Effector memory CD8-positive, alpha-beta T cell (primary cell): Measurements from ENCODE around the gene RARRES2.

Experiments
- ATAC-seq: fragments of 150-1000 bp; cut with Tn5 transposase; replicated peaks from 2 replicates; pipeline ENCODE4 v1.10.0; 2021; ENCODE audit warnings: mild to moderate bottlenecking, moderate library complexity
- DNase-seq, 3 experiments: peaks; one replicate each; pipeline ENCODE4 v3.0.0; 2021
- H3K27ac Mint-ChIP-seq, 2 donors: one replicate each; pipeline ENCODE4 v1.8.0; 2022; ENCODE audit warnings: mild to moderate bottlenecking in 2 of 2, mixed read lengths in 2 of 2, moderate library complexity in 2 of 2
- H3K27me3 Mint-ChIP-seq, 2 donors: one replicate each; pipeline ENCODE4 v1.8.0; 2022; ENCODE audit warnings: mixed read lengths in 2 of 2
- H3K36me3 Mint-ChIP-seq: one replicate; pipeline ENCODE4 v1.8.0; 2022; ENCODE audit warnings: mild to moderate bottlenecking, moderate library complexity, mixed read lengths; ENCODE audit not compliant: insufficient read depth
- H3K4me1 Mint-ChIP-seq, 2 donors: one replicate each; pipeline ENCODE4 v1.8.0; 2022; ENCODE audit warnings: low read depth in 2 of 2, mixed read lengths in 2 of 2
- H3K4me3 Mint-ChIP-seq, 2 donors: one replicate each; pipeline ENCODE4 v1.8.0; 2022; ENCODE audit warnings: mild to moderate bottlenecking in 2 of 2, mixed read lengths in 2 of 2, moderate library complexity in 2 of 2
- H3K9me3 Mint-ChIP-seq, 2 donors: one replicate each; pipeline ENCODE4 v1.8.0; 2022; ENCODE audit warnings: mixed read lengths in 2 of 2

Gene RARRES2

GRCh38 chr7:150372271-150373048, 31.0 kb upstream of the RARRES2 start:
- H3K9me3 Mint-ChIP-seq = no peaks in the 10 kb centered on the region
- DNase-seq (no peak), ATAC-seq (no peak)
- peaks cover 29 to 31% of the 10 kb centered on the region in 2 donors for H3K4me1 Mint-ChIP-seq
- H3K36me3 Mint-ChIP-seq = peaks cover 16% of the 10 kb centered on the region
- H3K4me3 Mint-ChIP-seq = no peak overlapping the region
- no peak overlapping the region for H3K27ac Mint-ChIP-seq
- H3K27me3 Mint-ChIP-seq = no peaks in the 10 kb centered on the region

- Mint-ChIP-seq H3K27ac (no peak overlapping the region), H3K27me3 (no peaks in the 10 kb centered on the region), H3K9me3 (no peaks in the 10 kb centered on the region), H3K4me1 (peaks cover 28 to 33% of the 10 kb centered on the region in 2 donors), H3K36me3 (peaks cover 21% of the 10 kb centered on the region), H3K4me3 (no peak overlapping the region)
- ATAC-seq (no peak), DNase-seq (no peak)
Observed at GRCh38 chr7:150371996-150372270, 30.5 kb upstream of the RARRES2 start.

GRCh38 chr7:150371131-150371995, 29.9 kb upstream of the RARRES2 start:
- Mint-ChIP-seq H3K9me3 (no peaks in the 10 kb centered on the region), H3K4me1 (peaks cover 28 to 33% of the 10 kb centered on the region in 2 donors), H3K4me3 (no peak overlapping the region), H3K27ac (no peak overlapping the region), H3K36me3 (peaks cover 21% of the 10 kb centered on the region), H3K27me3 (no peaks in the 10 kb centered on the region)
- ATAC-seq (no peak), DNase-seq (no peak)

- Mint-ChIP-seq H3K4me3 (peak overlapping the region in 1 of 2 donors; percentile 19), H3K27ac (no peak overlapping the region)
Observed at GRCh38 chr7:150370612-150371071, 29.2 kb upstream of the RARRES2 start.

GRCh38 chr7:150369748-150370501, 28.5 kb upstream of the RARRES2 start:
- ATAC-seq = no peak
- peak overlapping the region; percentile 89 to 92 for H3K27ac Mint-ChIP-seq
- H3K27me3 Mint-ChIP-seq = no peaks in the 10 kb centered on the region
- H3K4me3 Mint-ChIP-seq = peak overlapping the region; percentile 91
- H3K9me3 Mint-ChIP-seq = no peaks in the 10 kb centered on the region
- peaks cover 21% of the 10 kb centered on the region for H3K36me3 Mint-ChIP-seq
- DNase-seq = no peak
- H3K4me1 Mint-ChIP-seq = peaks cover 28% of the 10 kb centered on the region in 2 donors

More at GRCh38 chr7:150370612-150371071, 29.2 kb upstream of the RARRES2 start:
- Mint-ChIP-seq H3K27me3 (no peaks in the 10 kb centered on the region), H3K4me1 (peaks cover 28% of the 10 kb centered on the region in 2 donors), H3K9me3 (no peaks in the 10 kb centered on the region), H3K36me3 (peaks cover 21% of the 10 kb centered on the region)
- ATAC-seq (no peak), DNase-seq (no peak)

GRCh38 chr7:150368884-150369747, 27.7 kb upstream of the RARRES2 start:
- no peaks in the 10 kb centered on the region for H3K9me3 Mint-ChIP-seq
- peak overlapping the region; percentile 91 for H3K4me3 Mint-ChIP-seq
- H3K27me3 Mint-ChIP-seq = no peaks in the 10 kb centered on the region
- peaks cover 27 to 28% of the 10 kb centered on the region in 2 donors for H3K4me1 Mint-ChIP-seq
- peak; percentile 51 for ATAC-seq
- peak overlapping the region; percentile 89 to 92 for H3K27ac Mint-ChIP-seq
- peaks cover 21% of the 10 kb centered on the region for H3K36me3 Mint-ChIP-seq
- peak in 2 of 3 experiments; percentile 33 to 34 for DNase-seq

- Mint-ChIP-seq H3K9me3 (no peaks in the 10 kb centered on the region), H3K4me3 (peak within 1 kb of the TSS; percentile 91), H3K27ac (peak within 1 kb of the TSS; percentile 92), H3K36me3 (peaks cover 18% of the 10 kb centered on the region), H3K27me3 (no peaks in the 10 kb centered on the region), H3K4me1 (peaks cover 23 to 25% of the 10 kb centered on the region in 2 donors)
- ATAC-seq = peak; percentile 50
- peak; percentile 60 to 77 (median 76) for DNase-seq
Observed at GRCh38 chr7:150368096-150368883, 26.9 kb upstream of the RARRES2 start, which contains the start of gene REPIN1. REPIN1 (plus strand) TSS chr7:150368822; CDS start chr7:150369712, 890 bp downstream.

- peak overlapping the region; percentile 86 to 92 for H3K27ac Mint-ChIP-seq
- H3K4me3 Mint-ChIP-seq = peak overlapping the region; percentile 91
- no peak for DNase-seq
- peak; percentile 83 for ATAC-seq
- H3K9me3 Mint-ChIP-seq = no peaks in the 10 kb centered on the region
- peaks cover 18% of the 10 kb centered on the region for H3K36me3 Mint-ChIP-seq
- no peaks in the 10 kb centered on the region for H3K27me3 Mint-ChIP-seq
- peaks cover 23 to 25% of the 10 kb centered on the region in 2 donors for H3K4me1 Mint-ChIP-seq
Observed at GRCh38 chr7:150367677-150368095, 26.3 kb upstream of the RARRES2 start.

- Mint-ChIP-seq H3K36me3 (peaks cover 18% of the 10 kb centered on the region), H3K27me3 (no peaks in the 10 kb centered on the region)
Observed at GRCh38 chr7:150365673-150366398, 24.4 kb upstream of the RARRES2 start.

GRCh38 chr7:150365194-150365593, 23.8 kb upstream of the RARRES2 start:
- H3K27me3 Mint-ChIP-seq = no peaks in the 10 kb centered on the region
- H3K36me3 Mint-ChIP-seq = peaks cover 19% of the 10 kb centered on the region
- peak; percentile 18 for ATAC-seq
- H3K9me3 Mint-ChIP-seq = no peaks in the 10 kb centered on the region
- DNase-seq = no peak
- peaks cover 17 to 21% of the 10 kb centered on the region in 2 donors for H3K4me1 Mint-ChIP-seq
- peak overlapping the region in 1 of 2 donors; percentile 3 for H3K4me3 Mint-ChIP-seq
- peak overlapping the region in 1 of 2 donors; percentile 55 for H3K27ac Mint-ChIP-seq

More at GRCh38 chr7:150365673-150366398, 24.4 kb upstream of the RARRES2 start:
- Mint-ChIP-seq H3K27ac (peak overlapping the region in 1 of 2 donors; percentile 55), H3K4me3 (peak overlapping the region in 1 of 2 donors; percentile 3), H3K4me1 (peaks cover 22 to 24% of the 10 kb centered on the region in 2 donors), H3K9me3 (no peaks in the 10 kb centered on the region)
- ATAC-seq (no peak), DNase-seq (no peak)

GRCh38 chr7:150363872-150364271, 22.4 kb upstream of the RARRES2 start:
- H3K4me1 Mint-ChIP-seq = peaks cover 17 to 20% of the 10 kb centered on the region in 2 donors
- no peaks in the 10 kb centered on the region for H3K27me3 Mint-ChIP-seq
- H3K36me3 Mint-ChIP-seq = peaks cover 19% of the 10 kb centered on the region
- H3K9me3 Mint-ChIP-seq = no peaks in the 10 kb centered on the region
- H3K4me3 Mint-ChIP-seq = no peak overlapping the region
- DNase-seq (no peak), ATAC-seq (no peak)
- H3K27ac Mint-ChIP-seq = no peak overlapping the region
